Activated naive CD4-positive, alpha-beta T cell treated with anti-CD3 and anti-CD28 coated beads, Interleukin-2, amount 50 U/mL, for 24 hours (primary cell): ENCODE results near the gene ADAMTS7.
"Not testable (repeated sequence)": the region's sequence is repeated elsewhere in the genome, so short reads cannot be mapped to it uniquely, and the experiment has no call there.

Source experiments
- H3K27ac Mint-ChIP-seq: one replicate; pipeline ENCODE4 v1.8.0; 2021; ENCODE audit warnings: mild to moderate bottlenecking, mixed read lengths
- H3K27me3 Mint-ChIP-seq: one replicate; pipeline ENCODE4 v1.8.0; 2021; ENCODE audit warnings: mixed read lengths
- H3K36me3 Mint-ChIP-seq: one replicate; pipeline ENCODE4 v1.8.0; 2021; ENCODE audit warnings: mixed read lengths
- H3K4me1 Mint-ChIP-seq: one replicate; pipeline ENCODE4 v1.8.0; 2021; ENCODE audit warnings: mixed read lengths
- H3K4me3 Mint-ChIP-seq: one replicate; pipeline ENCODE4 v1.8.0; 2021; ENCODE audit warnings: mild to moderate bottlenecking, mixed read lengths
- H3K9me3 Mint-ChIP-seq: one replicate; pipeline ENCODE4 v1.8.0; 2021; ENCODE audit warnings: mixed read lengths

Gene ADAMTS7

DNA sequence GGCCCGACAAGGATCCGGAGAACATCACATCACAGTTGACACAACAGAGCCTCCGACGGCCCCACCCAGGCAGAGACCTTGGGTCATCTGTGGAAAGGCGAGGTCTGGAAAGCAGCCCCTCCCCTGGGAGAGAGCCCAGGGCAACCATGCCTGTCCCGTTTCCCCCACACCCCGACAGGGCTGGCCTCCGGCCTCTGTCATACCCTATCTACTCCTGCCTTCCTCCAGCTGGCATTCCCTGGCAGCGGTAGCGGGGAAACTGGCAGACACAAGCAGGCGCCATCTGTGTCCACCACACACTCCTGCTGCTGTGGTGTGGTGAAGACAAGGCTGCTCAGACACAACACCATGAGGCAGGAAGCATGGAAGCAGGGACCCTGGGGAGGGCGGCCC is 33.3 kb downstream of the ADAMTS7 start:
- H3K27me3 Mint-ChIP-seq, H3K4me3 Mint-ChIP-seq, H3K27ac Mint-ChIP-seq: not testable (repeated sequence)

GRCh38 chr15:78777290-78777952 is 33.8 kb downstream of the ADAMTS7 start:
- not testable (repeated sequence) for H3K27ac Mint-ChIP-seq, H3K4me3 Mint-ChIP-seq, H3K36me3 Mint-ChIP-seq, H3K27me3 Mint-ChIP-seq, H3K9me3 Mint-ChIP-seq, H3K4me1 Mint-ChIP-seq

More for the DNA sequence above, 33.3 kb downstream of the ADAMTS7 start:
- H3K4me1 Mint-ChIP-seq, H3K36me3 Mint-ChIP-seq, H3K9me3 Mint-ChIP-seq: not testable (repeated sequence)

GRCh38 chr15:78776046-78776925 is 35.0 kb downstream of the ADAMTS7 start:
- H3K4me3 Mint-ChIP-seq, H3K36me3 Mint-ChIP-seq, H3K27me3 Mint-ChIP-seq, H3K9me3 Mint-ChIP-seq, H3K4me1 Mint-ChIP-seq: not testable (repeated sequence)
- H3K27ac Mint-ChIP-seq, result peak overlapping the region; percentile 30

GRCh38 chr15:78775472-78775871 is 35.8 kb downstream of the ADAMTS7 start:
- H3K9me3 Mint-ChIP-seq, result no peaks in the 10 kb centered on the region
- no peaks in the 10 kb centered on the region for H3K36me3 Mint-ChIP-seq
- H3K27ac Mint-ChIP-seq, result no peak overlapping the region
- H3K4me1 Mint-ChIP-seq, result no peaks in the 10 kb centered on the region
- no peak overlapping the region for H3K4me3 Mint-ChIP-seq
- H3K27me3 Mint-ChIP-seq, result no peaks in the 10 kb centered on the region

GRCh38 chr15:78774451-78774990 is 36.7 kb downstream of the ADAMTS7 start:
- not testable (repeated sequence) for H3K27me3 Mint-ChIP-seq, H3K27ac Mint-ChIP-seq, H3K4me1 Mint-ChIP-seq, H3K4me3 Mint-ChIP-seq, H3K9me3 Mint-ChIP-seq, H3K36me3 Mint-ChIP-seq

- not testable (repeated sequence) for H3K9me3 Mint-ChIP-seq, H3K27ac Mint-ChIP-seq, H3K27me3 Mint-ChIP-seq
Observed at GRCh38 chr15:78773765-78774450, 37.4 kb downstream of the ADAMTS7 start.

DNA sequence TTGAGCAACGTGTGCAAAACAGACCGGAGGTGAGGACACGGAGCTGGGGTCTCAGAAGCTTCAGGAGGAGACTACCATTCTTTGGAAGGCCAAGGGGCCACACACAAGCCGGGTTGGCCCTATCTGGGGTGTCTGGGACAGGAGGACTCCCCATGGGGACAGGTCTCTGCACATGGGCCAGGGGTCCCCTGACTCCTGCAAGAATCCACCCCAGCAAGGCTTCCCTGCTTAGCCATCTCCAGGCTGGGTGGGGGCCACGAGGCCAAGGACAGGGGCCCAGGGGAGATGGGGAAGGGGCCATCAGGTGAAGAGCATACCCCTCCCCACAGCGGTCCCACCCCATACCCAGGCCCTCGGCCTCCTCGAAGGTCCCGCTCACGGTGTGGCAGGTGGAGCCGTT is 38.5 kb downstream of the ADAMTS7 start:
- no peaks in the 10 kb centered on the region for H3K36me3 Mint-ChIP-seq
- no peak overlapping the region for H3K27ac Mint-ChIP-seq
- H3K9me3 Mint-ChIP-seq, result no peaks in the 10 kb centered on the region
- H3K27me3 Mint-ChIP-seq, result no peaks in the 10 kb centered on the region
- H3K4me1 Mint-ChIP-seq, result no peaks in the 10 kb centered on the region
- no peak overlapping the region for H3K4me3 Mint-ChIP-seq

More at GRCh38 chr15:78773765-78774450, 37.4 kb downstream of the ADAMTS7 start:
- not testable (repeated sequence) for H3K4me1 Mint-ChIP-seq, H3K4me3 Mint-ChIP-seq, H3K36me3 Mint-ChIP-seq

- not testable (repeated sequence) for H3K4me3 Mint-ChIP-seq, H3K27ac Mint-ChIP-seq, H3K4me1 Mint-ChIP-seq, H3K27me3 Mint-ChIP-seq, H3K36me3 Mint-ChIP-seq, H3K9me3 Mint-ChIP-seq
Observed at GRCh38 chr15:78771436-78772000, 39.7 kb downstream of the ADAMTS7 start.

DNA sequence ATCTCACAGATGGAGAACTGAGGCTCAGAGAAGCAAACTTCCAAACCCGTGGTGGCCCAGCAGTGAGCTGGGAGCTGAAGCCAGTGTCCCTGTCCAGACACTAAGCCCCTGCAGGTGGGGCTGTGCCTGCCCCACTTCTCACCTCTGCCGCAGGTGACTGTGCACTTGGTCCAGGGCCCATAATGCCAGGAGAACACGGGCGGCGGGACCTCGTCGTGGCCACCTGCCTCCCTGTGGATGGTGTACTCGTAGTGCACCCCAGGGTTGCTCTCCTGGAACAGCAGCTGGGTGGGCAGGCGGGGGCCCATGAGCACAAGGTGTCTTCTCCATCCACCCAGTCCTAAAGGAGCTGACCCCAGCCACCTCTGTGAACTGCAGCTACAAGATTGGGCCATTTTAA is 40.2 kb downstream of the ADAMTS7 start:
- H3K4me1 Mint-ChIP-seq, H3K4me3 Mint-ChIP-seq, H3K27me3 Mint-ChIP-seq, H3K36me3 Mint-ChIP-seq, H3K9me3 Mint-ChIP-seq, H3K27ac Mint-ChIP-seq: not testable (repeated sequence)

GRCh38 chr15:78769473-78770225 is 41.6 kb downstream of the ADAMTS7 start:
- not testable (repeated sequence) for H3K27me3 Mint-ChIP-seq, H3K36me3 Mint-ChIP-seq, H3K9me3 Mint-ChIP-seq, H3K4me1 Mint-ChIP-seq, H3K4me3 Mint-ChIP-seq, H3K27ac Mint-ChIP-seq

- H3K4me3 Mint-ChIP-seq, result no peak overlapping the region
- no peaks in the 10 kb centered on the region for H3K36me3 Mint-ChIP-seq
- H3K27me3 Mint-ChIP-seq, result no peaks in the 10 kb centered on the region
- H3K27ac Mint-ChIP-seq, result peak overlapping the region; percentile 41
- H3K4me1 Mint-ChIP-seq, result no peaks in the 10 kb centered on the region
- H3K9me3 Mint-ChIP-seq, result no peaks in the 10 kb centered on the region
Observed at GRCh38 chr15:78768531-78769408, 42.5 kb downstream of the ADAMTS7 start.

- Mint-ChIP-seq H3K36me3 (no peaks in the 10 kb centered on the region), H3K27ac (no peak overlapping the region), H3K9me3 (no peaks in the 10 kb centered on the region), H3K4me1 (no peaks in the 10 kb centered on the region), H3K27me3 (no peaks in the 10 kb centered on the region), H3K4me3 (no peak overlapping the region)
Observed at GRCh38 chr15:78768096-78768495, 43.2 kb downstream of the ADAMTS7 start.

DNA sequence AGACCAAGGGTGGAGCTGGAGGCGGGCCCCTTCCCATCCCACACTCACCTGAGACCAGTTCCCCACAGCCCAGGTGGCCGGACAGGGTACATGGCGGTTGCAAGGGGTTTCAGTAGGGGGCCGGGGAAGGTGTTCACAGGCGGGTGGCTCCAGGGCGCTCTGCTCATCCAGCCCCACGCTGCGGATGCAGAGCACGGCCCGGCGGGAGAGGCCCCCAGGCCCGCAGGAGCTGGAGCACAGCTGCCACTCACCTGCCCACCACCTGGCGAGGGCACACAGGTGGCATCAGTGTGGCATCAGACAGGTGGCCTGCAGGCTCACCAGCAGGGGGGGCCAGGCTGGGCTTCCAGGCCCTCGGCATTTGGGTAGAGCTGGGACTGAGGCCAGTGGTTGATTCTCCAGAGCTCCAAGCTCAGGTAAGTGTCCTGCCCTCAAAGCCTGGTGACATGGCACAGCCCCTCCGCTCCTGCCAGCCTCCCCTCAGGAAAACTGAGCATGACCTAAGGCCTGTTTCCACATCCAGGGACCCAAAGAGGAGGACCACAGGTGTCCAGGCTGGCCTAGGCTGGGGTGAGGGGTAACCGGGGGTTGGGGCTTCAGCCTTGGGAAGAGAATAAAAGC is 43.8 kb downstream of the ADAMTS7 start:
- no peaks in the 10 kb centered on the region for H3K27me3 Mint-ChIP-seq
- no peaks in the 10 kb centered on the region for H3K4me1 Mint-ChIP-seq
- no peaks in the 10 kb centered on the region for H3K9me3 Mint-ChIP-seq
- no peak overlapping the region for H3K27ac Mint-ChIP-seq
- H3K36me3 Mint-ChIP-seq, result no peaks in the 10 kb centered on the region
- no peak overlapping the region for H3K4me3 Mint-ChIP-seq

DNA sequence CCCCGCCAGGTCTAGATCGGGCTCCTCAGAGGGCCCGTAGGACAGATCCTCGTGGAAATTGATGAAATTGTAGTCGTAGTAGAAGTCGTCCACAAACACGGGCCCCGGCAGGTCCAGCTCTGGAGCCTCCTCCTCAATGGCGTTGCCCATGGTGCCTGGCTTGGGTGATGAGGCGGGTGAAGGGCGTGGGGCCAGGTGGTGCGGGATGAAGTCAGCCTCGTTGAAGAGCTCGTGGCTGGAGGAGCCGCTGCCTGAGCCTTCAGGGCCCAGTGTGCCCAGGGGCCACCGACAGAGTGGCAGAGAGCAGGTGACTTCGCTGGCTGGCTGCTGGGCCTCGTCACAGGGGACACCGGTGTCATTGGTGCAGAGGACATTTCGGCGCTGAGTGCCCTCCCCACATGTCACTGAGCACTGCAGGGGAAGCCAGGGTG is 44.6 kb downstream of the ADAMTS7 start:
- not testable (repeated sequence) for H3K27me3 Mint-ChIP-seq, H3K27ac Mint-ChIP-seq, H3K9me3 Mint-ChIP-seq, H3K4me3 Mint-ChIP-seq, H3K36me3 Mint-ChIP-seq, H3K4me1 Mint-ChIP-seq
